Vagina (tissue), 2 donors: Measurements from ENCODE around the gene ADAMTSL1. TPM values are rescaled to one million over a fixed set of nuclear protein-coding genes. Genes with fewer than 3 reads are reported as not detected.

ENCODE experiments used
- DNase-seq, 2 donors: peaks; one replicate each; pipeline ENCODE4 v3.0.0-alpha.2; 2017; ENCODE audit errors: extremely low spot score in 2 of 2
- H3K27ac ChIP-seq: fragments of 200-600 bp; sonication (generic); one replicate; pipeline ENCODE4 v1.5.1; 2019
- H3K27me3 ChIP-seq: fragments of 200-600 bp; sonication (generic); one replicate; pipeline ENCODE4 v1.5.1; 2019
- H3K36me3 ChIP-seq, 2 donors: fragments of 200-600 bp; sonication (generic); one replicate each; pipeline ENCODE4 v1.5.1; 2017 to 2019
- H3K4me1 ChIP-seq: fragments of 200-600 bp; sonication (generic); one replicate; pipeline ENCODE4 v1.5.1; 2019
- H3K4me3 ChIP-seq, 2 donors: fragments of 200-600 bp; sonication (generic); 1 replicate in 1 of 2; 2 replicates in 1 of 2; pipeline ENCODE4 v1.5.1; 2016 to 2019
- H3K9me3 ChIP-seq: fragments of 200-600 bp; sonication (generic); one replicate; pipeline ENCODE4 v1.5.1; 2019
- POLR2A ChIP-seq, 2 donors: fragments of 450-650 bp; IDR thresholded peaks; one replicate each; pipeline ENCODE4 v1.6.1; 2017; ENCODE audit warnings: antibody characterized with exemption in 2 of 2, mild to moderate bottlenecking in 2 of 2, moderate library complexity in 2 of 2
- POLR2AphosphoS5 ChIP-seq, 2 donors: sonication (generic); formaldehyde crosslinking; IDR thresholded peaks; one replicate each; pipeline ENCODE4 v1.9.0; 2017; ENCODE audit warnings: antibody characterized with exemption in 2 of 2, mild to moderate bottlenecking in 2 of 2, low read depth in 1 of 2; ENCODE audit not compliant: insufficient read depth in 1 of 2
- intact Hi-C: fragments of 100-400 bp; cut with DNase I; formaldehyde crosslinking; loops from one replicate; pipeline ENCODE4 v1.15.1; 2023
- total RNA-seq: library from RNA; depleted of rRNA; stranded (reverse); fragments of >200 nt; gene quantifications from one replicate; pipeline ENCODE4 v1.2.3, GENCODE V29; 2016
- TF ChIP-seq, protein P1 (sequence below), 3 experiments: fragments of 450-650 bp in 2 of 3; fragments of 200-600 bp in 1 of 3; sonication (generic) in 1 of 3; IDR thresholded peaks; one replicate each; pipeline ENCODE4 v1.5.1; 2017 to 2019; ENCODE audit warnings: antibody characterized with exemption in 3 of 3, mild to moderate bottlenecking in 2 of 3, moderate library complexity in 2 of 3

Gene ADAMTSL1
- total RNA-seq, 1 donor from 2014 or later: 8.1 TPM

- Histone ChIP-seq H3K27ac (no peak overlapping the region), H3K36me3 (no peaks in the 10 kb centered on the region)
- intact Hi-C loops: loop anchor here (5.0 to 10.0 kb wide), 2 partner anchors 55 to 863 kb away; no protein-coding TSS in a partner anchor
Measured at GRCh38 chr9:18749711-18750110, 275.8 kb downstream of the ADAMTSL1 start.

GRCh38 chr9:18753904-18754303 is 280.0 kb downstream of the ADAMTSL1 start:
- H3K36me3 ChIP-seq: no peaks in the 10 kb centered on the region
- intact Hi-C loops: loop anchor here (5.0 kb wide), 1 partner anchor 858 kb away; no protein-coding TSS in a partner anchor

More at GRCh38 chr9:18749711-18750110, 275.8 kb downstream of the ADAMTSL1 start:
- no peak overlapping the region for H3K4me3 ChIP-seq
- no peak for DNase-seq
- no peaks in the 10 kb centered on the region for H3K27me3 ChIP-seq
- no peaks in the 10 kb centered on the region for H3K9me3 ChIP-seq
- TF ChIP-seq POLR2AphosphoS5 (IDR thresholded peaks at IDR 0.05; ENCODE audit: insufficient read depth in 1 of 2, low read depth in 1 of 2) (no peak), POLR2A (IDR thresholded peaks at IDR 0.05) (no peak)
- TF ChIP-seq, protein P1, sequence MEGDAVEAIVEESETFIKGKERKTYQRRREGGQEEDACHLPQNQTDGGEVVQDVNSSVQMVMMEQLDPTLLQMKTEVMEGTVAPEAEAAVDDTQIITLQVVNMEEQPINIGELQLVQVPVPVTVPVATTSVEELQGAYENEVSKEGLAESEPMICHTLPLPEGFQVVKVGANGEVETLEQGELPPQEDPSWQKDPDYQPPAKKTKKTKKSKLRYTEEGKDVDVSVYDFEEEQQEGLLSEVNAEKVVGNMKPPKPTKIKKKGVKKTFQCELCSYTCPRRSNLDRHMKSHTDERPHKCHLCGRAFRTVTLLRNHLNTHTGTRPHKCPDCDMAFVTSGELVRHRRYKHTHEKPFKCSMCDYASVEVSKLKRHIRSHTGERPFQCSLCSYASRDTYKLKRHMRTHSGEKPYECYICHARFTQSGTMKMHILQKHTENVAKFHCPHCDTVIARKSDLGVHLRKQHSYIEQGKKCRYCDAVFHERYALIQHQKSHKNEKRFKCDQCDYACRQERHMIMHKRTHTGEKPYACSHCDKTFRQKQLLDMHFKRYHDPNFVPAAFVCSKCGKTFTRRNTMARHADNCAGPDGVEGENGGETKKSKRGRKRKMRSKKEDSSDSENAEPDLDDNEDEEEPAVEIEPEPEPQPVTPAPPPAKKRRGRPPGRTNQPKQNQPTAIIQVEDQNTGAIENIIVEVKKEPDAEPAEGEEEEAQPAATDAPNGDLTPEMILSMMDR (IDR thresholded peaks at IDR 0.05): no peak
- H3K4me1 ChIP-seq: no peaks in the 10 kb centered on the region

DNA sequence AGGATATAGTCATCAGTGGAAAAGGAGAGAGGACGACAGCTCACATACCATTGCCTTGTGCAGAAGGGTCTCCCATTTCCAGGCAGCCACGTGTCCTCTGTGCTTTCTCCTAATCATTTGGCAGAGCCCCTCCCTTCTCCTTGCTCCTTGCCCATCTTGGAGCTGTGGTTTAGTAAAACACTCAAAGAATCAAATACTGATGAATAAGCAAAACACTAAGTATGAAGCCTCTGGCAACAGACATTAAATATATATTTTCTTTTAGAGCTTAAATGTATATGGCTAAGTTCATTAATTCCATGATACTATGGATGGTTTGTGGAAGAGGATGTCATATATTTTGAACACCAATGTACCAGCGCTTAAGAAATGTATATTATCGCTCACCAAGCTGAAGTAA is 280.6 kb downstream of the ADAMTSL1 start:
- DNase-seq: no peak
- no peaks in the 10 kb centered on the region for H3K9me3 ChIP-seq
- H3K4me3 ChIP-seq: no peak overlapping the region
- intact Hi-C loops: loop anchor here (5.0 kb wide), 1 partner anchor 858 kb away; no protein-coding TSS in a partner anchor
- H3K36me3 ChIP-seq: no peaks in the 10 kb centered on the region
- H3K4me1 ChIP-seq: no peaks in the 10 kb centered on the region
- no peak for TF ChIP-seq POLR2AphosphoS5 (IDR thresholded peaks at IDR 0.05; ENCODE audit: insufficient read depth in 1 of 2, low read depth in 1 of 2)
- TF ChIP-seq, protein P1 (IDR thresholded peaks at IDR 0.05): no peak
- TF ChIP-seq POLR2A (IDR thresholded peaks at IDR 0.05): no peak
- H3K27ac ChIP-seq: no peak overlapping the region
- no peaks in the 10 kb centered on the region for H3K27me3 ChIP-seq

More at GRCh38 chr9:18753904-18754303, 280.0 kb downstream of the ADAMTSL1 start:
- Histone ChIP-seq H3K27me3 (no peaks in the 10 kb centered on the region), H3K9me3 (no peaks in the 10 kb centered on the region), H3K4me3 (no peak overlapping the region), H3K4me1 (no peaks in the 10 kb centered on the region), H3K27ac (no peak overlapping the region)
- DNase-seq: no peak
- TF ChIP-seq POLR2A (IDR thresholded peaks at IDR 0.05): no peak
- TF ChIP-seq, protein P1 (IDR thresholded peaks at IDR 0.05): no peak
- no peak for TF ChIP-seq POLR2AphosphoS5 (IDR thresholded peaks at IDR 0.05; ENCODE audit: insufficient read depth in 1 of 2, low read depth in 1 of 2)

DNA sequence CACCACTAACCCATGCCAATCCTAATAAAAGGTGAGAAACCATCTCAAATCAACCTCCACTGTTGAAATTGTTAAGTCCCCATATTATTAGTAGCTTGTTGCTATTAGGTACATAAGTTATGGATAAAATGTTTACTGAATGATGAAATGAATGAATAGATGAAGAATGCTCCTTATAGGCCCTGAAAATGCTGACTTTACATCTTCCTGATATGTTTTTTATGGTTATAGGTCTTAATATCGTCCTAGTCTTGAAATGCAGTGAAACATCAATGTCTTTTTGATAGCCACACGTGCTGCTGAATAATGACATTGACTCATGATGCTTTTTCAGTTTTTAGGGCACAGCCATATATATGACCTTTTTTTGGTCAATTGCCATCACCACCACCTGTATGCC is 281.3 kb downstream of the ADAMTSL1 start:
- Histone ChIP-seq H3K27me3 (no peaks in the 10 kb centered on the region), H3K4me1 (no peaks in the 10 kb centered on the region), H3K27ac (no peak overlapping the region), H3K4me3 (no peak overlapping the region), H3K9me3 (no peaks in the 10 kb centered on the region), H3K36me3 (no peaks in the 10 kb centered on the region)
- TF ChIP-seq POLR2A (IDR thresholded peaks at IDR 0.05) (no peak), POLR2AphosphoS5 (IDR thresholded peaks at IDR 0.05; ENCODE audit: insufficient read depth in 1 of 2, low read depth in 1 of 2) (no peak)
- TF ChIP-seq, protein P1 (IDR thresholded peaks at IDR 0.05): no peak
- intact Hi-C loops: no loop called here
- no peak for DNase-seq

DNA sequence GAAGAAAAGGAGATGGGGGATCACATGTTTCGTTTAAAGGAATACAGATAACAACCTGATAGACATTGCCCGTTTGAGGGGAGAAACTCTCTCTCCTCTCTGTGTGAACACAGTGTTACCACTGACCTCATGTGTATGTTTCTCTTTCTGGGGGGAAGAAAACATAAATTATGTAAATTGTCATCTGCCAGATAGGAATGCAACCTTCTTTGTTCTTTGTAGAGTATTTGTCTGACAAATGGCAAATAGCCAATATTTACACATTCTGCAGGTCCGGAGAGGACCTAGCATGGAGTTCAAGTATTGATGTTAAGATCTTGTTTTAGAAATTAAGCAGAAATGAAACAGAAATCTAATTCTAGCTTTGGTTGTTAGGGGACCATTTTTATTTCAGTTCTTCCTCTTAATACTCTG is 282.8 kb downstream of the ADAMTSL1 start:
- DNase-seq: no peak
- H3K4me3 ChIP-seq: no peak overlapping the region
- no peaks in the 10 kb centered on the region for H3K36me3 ChIP-seq
- no peaks in the 10 kb centered on the region for H3K9me3 ChIP-seq
- H3K27me3 ChIP-seq: no peaks in the 10 kb centered on the region
- H3K4me1 ChIP-seq: no peaks in the 10 kb centered on the region
- H3K27ac ChIP-seq: no peak overlapping the region
- intact Hi-C loops: no loop called here
- TF ChIP-seq POLR2A (IDR thresholded peaks at IDR 0.05): no peak
